Stimulated activated memory B cell treated with anti-CD40 and anti-IgM and Interleukin-4, amounts not matched to agents 10 μg/mL and 1 μg/mL and 100 μg/mL, for 72 hours (primary cell): ENCODE results near the gene ZBBX.
"Not testable (repeated sequence)": the region's sequence is repeated elsewhere in the genome, so short reads cannot be mapped to it uniquely, and the experiment has no call there.

ENCODE experiments used
- ATAC-seq: fragments of 150-1000 bp; cut with Tn5 transposase; 2 replicates; pipeline ENCODE4 v1.10.0; 2021
- H3K27ac Mint-ChIP-seq: one replicate; pipeline ENCODE4 v1.8.0; 2022; ENCODE audit warnings: mild to moderate bottlenecking, mixed read lengths
- H3K27me3 Mint-ChIP-seq: one replicate; pipeline ENCODE4 v1.8.0; 2022; ENCODE audit warnings: mixed read lengths
- H3K36me3 Mint-ChIP-seq: one replicate; pipeline ENCODE4 v1.8.0; 2022; ENCODE audit warnings: mixed read lengths
- H3K4me1 Mint-ChIP-seq: one replicate; pipeline ENCODE4 v1.8.0; 2022; ENCODE audit warnings: mixed read lengths
- H3K4me3 Mint-ChIP-seq: one replicate; pipeline ENCODE4 v1.8.0; 2022; ENCODE audit warnings: mild to moderate bottlenecking, moderate library complexity, mixed read lengths
- H3K9me3 Mint-ChIP-seq: one replicate; pipeline ENCODE4 v1.8.0; 2022; ENCODE audit warnings: mixed read lengths

Gene ZBBX

GRCh38 chr3:167380004-167380689, at the start of gene ZBBX:
Gene ZBBX (minus strand): TSS chr3:167380297. CDS start chr3:167372901, 7,396 bp downstream.
- Mint-ChIP-seq H3K27me3 (peaks cover 9% of the 10 kb centered on the region), H3K36me3 (no peaks in the 10 kb centered on the region), H3K9me3 (no peaks in the 10 kb centered on the region), H3K4me1 (peaks cover 8% of the 10 kb centered on the region), H3K4me3 (peak within 1 kb of the TSS; percentile 82), H3K27ac (no peak within 1 kb of the TSS)
- peak; percentile 90 for ATAC-seq

GRCh38 chr3:167426962-167427361, 46.9 kb upstream of the ZBBX start:
- H3K4me3 Mint-ChIP-seq, ATAC-seq, H3K27ac Mint-ChIP-seq, H3K4me1 Mint-ChIP-seq, H3K36me3 Mint-ChIP-seq, H3K9me3 Mint-ChIP-seq: not testable (repeated sequence)
- peaks cover 17% of the 10 kb centered on the region for H3K27me3 Mint-ChIP-seq

- H3K27me3 Mint-ChIP-seq: peaks cover 17% of the 10 kb centered on the region
- not testable (repeated sequence) for H3K36me3 Mint-ChIP-seq, H3K4me1 Mint-ChIP-seq, H3K27ac Mint-ChIP-seq, ATAC-seq, H3K4me3 Mint-ChIP-seq, H3K9me3 Mint-ChIP-seq
These were observed 42.3 kb upstream of the ZBBX start for GRCh38 chr3:167422396-167422795.

- ATAC-seq: no peak
- no peak overlapping the region for H3K27ac Mint-ChIP-seq
- no peaks in the 10 kb centered on the region for H3K27me3 Mint-ChIP-seq
- no peaks in the 10 kb centered on the region for H3K4me1 Mint-ChIP-seq
- no peaks in the 10 kb centered on the region for H3K36me3 Mint-ChIP-seq
- no peak overlapping the region for H3K4me3 Mint-ChIP-seq
- H3K9me3 Mint-ChIP-seq: no peaks in the 10 kb centered on the region
These were observed 29.5 kb upstream of the ZBBX start for GRCh38 chr3:167409611-167410010.

GRCh38 chr3:167406876-167407492, 26.9 kb upstream of the ZBBX start:
- Mint-ChIP-seq H3K36me3 (no peaks in the 10 kb centered on the region), H3K27me3 (no peaks in the 10 kb centered on the region)
- no peak for ATAC-seq

GRCh38 chr3:167397826-167398225, 17.7 kb upstream of the ZBBX start:
- Mint-ChIP-seq H3K4me1 (no peaks in the 10 kb centered on the region), H3K27ac (no peak overlapping the region), H3K9me3 (no peaks in the 10 kb centered on the region), H3K36me3 (no peaks in the 10 kb centered on the region), H3K27me3 (peaks cover 8% of the 10 kb centered on the region), H3K4me3 (no peak overlapping the region)
- no peak for ATAC-seq

More at GRCh38 chr3:167406876-167407492, 26.9 kb upstream of the ZBBX start:
- Mint-ChIP-seq H3K4me1 (no peaks in the 10 kb centered on the region), H3K4me3 (no peak overlapping the region), H3K9me3 (no peaks in the 10 kb centered on the region), H3K27ac (no peak overlapping the region)

GRCh38 chr3:167396075-167396474, 16.0 kb upstream of the ZBBX start:
- ATAC-seq: no peak
- H3K27me3 Mint-ChIP-seq: peaks cover 8% of the 10 kb centered on the region
- H3K4me1 Mint-ChIP-seq: no peaks in the 10 kb centered on the region
- H3K36me3 Mint-ChIP-seq: no peaks in the 10 kb centered on the region
- H3K4me3 Mint-ChIP-seq: no peak overlapping the region
- no peak overlapping the region for H3K27ac Mint-ChIP-seq
- H3K9me3 Mint-ChIP-seq: no peaks in the 10 kb centered on the region

GRCh38 chr3:167394003-167394402, 13.9 kb upstream of the ZBBX start:
- H3K27ac Mint-ChIP-seq: no peak overlapping the region
- no peaks in the 10 kb centered on the region for H3K9me3 Mint-ChIP-seq
- no peak overlapping the region for H3K4me3 Mint-ChIP-seq
- H3K36me3 Mint-ChIP-seq: no peaks in the 10 kb centered on the region
- no peaks in the 10 kb centered on the region for H3K4me1 Mint-ChIP-seq
- H3K27me3 Mint-ChIP-seq: no peaks in the 10 kb centered on the region
- no peak for ATAC-seq

- Mint-ChIP-seq H3K36me3 (no peaks in the 10 kb centered on the region), H3K27ac (no peak overlapping the region), H3K9me3 (no peaks in the 10 kb centered on the region), H3K27me3 (peaks cover 18% of the 10 kb centered on the region), H3K4me3 (no peak overlapping the region), H3K4me1 (peaks cover 8% of the 10 kb centered on the region)
- ATAC-seq: no peak
These were observed 2.1 kb upstream of the ZBBX start for GRCh38 chr3:167382155-167382554.

- H3K4me3 Mint-ChIP-seq: no peak overlapping the region
These were observed 4.6 kb downstream of the ZBBX start for GRCh38 chr3:167375478-167375877.

GRCh38 chr3:167372138-167372537, 8.0 kb downstream of the ZBBX start:
- Mint-ChIP-seq H3K4me1 (no peaks in the 10 kb centered on the region), H3K27ac (no peak overlapping the region), H3K4me3 (no peak overlapping the region), H3K27me3 (no peaks in the 10 kb centered on the region), H3K36me3 (no peaks in the 10 kb centered on the region), H3K9me3 (no peaks in the 10 kb centered on the region)
- ATAC-seq: no peak

More at GRCh38 chr3:167375478-167375877, 4.6 kb downstream of the ZBBX start:
- H3K9me3 Mint-ChIP-seq: no peaks in the 10 kb centered on the region
- H3K4me1 Mint-ChIP-seq: peaks cover 8% of the 10 kb centered on the region
- no peak for ATAC-seq
- peaks cover 9% of the 10 kb centered on the region for H3K27me3 Mint-ChIP-seq
- H3K27ac Mint-ChIP-seq: no peak overlapping the region
- H3K36me3 Mint-ChIP-seq: no peaks in the 10 kb centered on the region

- no peak for ATAC-seq
- Mint-ChIP-seq H3K4me1 (no peaks in the 10 kb centered on the region), H3K9me3 (peaks cover 7% of the 10 kb centered on the region), H3K4me3 (no peak overlapping the region), H3K27ac (no peak overlapping the region), H3K27me3 (no peaks in the 10 kb centered on the region), H3K36me3 (no peaks in the 10 kb centered on the region)
These were observed 18.1 kb downstream of the ZBBX start for GRCh38 chr3:167361948-167362347.

- H3K4me3 Mint-ChIP-seq: no peak overlapping the region
- peaks cover 9% of the 10 kb centered on the region for H3K9me3 Mint-ChIP-seq
- H3K36me3 Mint-ChIP-seq: no peaks in the 10 kb centered on the region
- H3K4me1 Mint-ChIP-seq: no peaks in the 10 kb centered on the region
- H3K27ac Mint-ChIP-seq: no peak overlapping the region
- no peaks in the 10 kb centered on the region for H3K27me3 Mint-ChIP-seq
- no peak for ATAC-seq
These were observed 18.8 kb downstream of the ZBBX start for GRCh38 chr3:167361306-167361705.

- Mint-ChIP-seq H3K4me1 (no peaks in the 10 kb centered on the region), H3K27ac (no peak overlapping the region), H3K36me3 (no peaks in the 10 kb centered on the region), H3K27me3 (peaks cover 9% of the 10 kb centered on the region), H3K4me3 (no peak overlapping the region), H3K9me3 (peaks cover 9% of the 10 kb centered on the region)
- no peak for ATAC-seq
These were observed 24.7 kb downstream of the ZBBX start for GRCh38 chr3:167355446-167355845.

- Mint-ChIP-seq H3K4me3 (no peak overlapping the region), H3K27ac (no peak overlapping the region), H3K9me3 (peaks cover 9% of the 10 kb centered on the region), H3K27me3 (peaks cover 9% of the 10 kb centered on the region), H3K36me3 (no peaks in the 10 kb centered on the region), H3K4me1 (no peaks in the 10 kb centered on the region)
- no peak for ATAC-seq
These were observed 25.3 kb downstream of the ZBBX start for GRCh38 chr3:167354751-167355150.

- Mint-ChIP-seq H3K36me3 (no peaks in the 10 kb centered on the region), H3K27me3 (peaks cover 26% of the 10 kb centered on the region), H3K9me3 (no peaks in the 10 kb centered on the region), H3K27ac (no peak overlapping the region), H3K4me3 (no peak overlapping the region), H3K4me1 (no peaks in the 10 kb centered on the region)
- ATAC-seq: no peak
These were observed 29.7 kb downstream of the ZBBX start for GRCh38 chr3:167350245-167350862.
